ENCODE results near the gene NOLC1.

Gene NOLC1

DNA sequence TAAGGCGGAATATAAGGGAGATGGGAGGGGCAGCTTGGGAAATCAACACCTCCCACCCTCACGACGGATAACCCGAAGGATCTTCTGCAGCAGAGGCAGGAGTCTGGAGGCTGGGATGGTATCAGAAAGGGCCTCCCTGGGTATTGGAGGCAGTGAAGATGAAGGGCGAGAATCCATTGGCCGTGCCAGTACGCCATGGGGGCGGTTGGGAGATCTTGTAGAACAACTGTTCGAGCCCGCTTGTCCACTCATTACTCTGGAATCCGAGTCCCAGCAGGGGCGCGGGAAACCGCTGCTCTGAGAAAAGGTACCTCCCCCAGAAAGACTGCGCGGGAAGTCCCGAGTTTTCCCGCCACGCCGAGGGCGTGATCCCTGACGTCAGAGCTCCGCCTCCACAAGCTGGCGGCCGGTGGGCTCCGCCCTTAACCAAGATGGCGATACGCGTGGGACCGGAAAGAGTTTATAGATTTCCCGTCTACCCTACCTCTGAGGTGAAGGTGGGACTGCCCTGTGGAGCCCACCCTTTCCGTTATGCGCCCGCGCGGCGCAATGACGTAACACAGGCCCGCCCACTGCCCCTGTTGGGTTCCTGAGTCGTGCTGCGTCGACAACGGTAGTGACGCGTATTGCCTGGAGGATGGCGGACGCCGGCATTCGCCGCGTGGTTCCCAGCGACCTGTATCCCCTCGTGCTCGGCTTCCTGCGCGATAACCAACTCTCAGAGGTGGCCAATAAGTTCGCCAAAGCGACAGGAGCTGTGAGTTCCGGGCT, at the start of gene NOLC1:
TSS of gene NOLC1 (plus strand) at position 616 of the 771 bp plus-strand sequence. CDS start at position 638, 22 bp downstream.
- Histone ChIP-seq H3K9me3 (ENCODE audit: control insufficient read depth, insufficient read depth, low read length) (no peaks in the 10 kb centered on the region), H3K4me1 (ENCODE audit: insufficient read depth, low read length) (peaks cover 8% of the 10 kb centered on the region), H3K36me3 (ENCODE audit: insufficient read depth, low read length) (peaks cover 33% of the 10 kb centered on the region), H3K9ac (ENCODE audit: low read depth, low read length) (peak within 1 kb of the TSS; percentile 90)

DNA sequence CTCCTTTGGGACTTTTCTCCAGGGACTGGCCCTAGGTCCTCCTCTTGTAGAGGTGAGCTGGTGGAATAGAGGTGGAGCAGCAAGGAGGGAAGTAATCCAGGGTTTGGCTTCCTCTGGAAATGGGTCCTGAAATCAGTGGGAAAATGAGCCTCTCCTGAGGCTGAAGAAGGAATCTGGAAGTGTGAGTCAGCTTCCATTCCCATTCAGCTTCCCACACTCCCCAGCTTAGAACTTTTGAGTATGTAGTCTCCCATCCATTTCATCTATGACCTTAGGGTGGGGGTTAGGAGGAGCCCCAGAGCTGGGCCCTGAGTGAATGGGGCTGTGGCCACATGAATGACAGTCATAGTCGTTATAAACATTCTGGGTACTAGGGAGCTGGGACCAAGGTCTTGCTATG, 49.8 kb upstream of the NOLC1 start:
- Histone ChIP-seq H3K4me1 (ENCODE audit: insufficient read depth, low read length) (no peaks in the 10 kb centered on the region), H3K9me3 (ENCODE audit: control insufficient read depth, insufficient read depth, low read length) (no peaks in the 10 kb centered on the region), H3K9ac (ENCODE audit: low read depth, low read length) (no peak overlapping the region), H3K36me3 (ENCODE audit: insufficient read depth, low read length) (peaks cover 8% of the 10 kb centered on the region; the same call in 1 of the 2 replicates)

- H3K36me3 ChIP-seq (ENCODE audit: insufficient read depth, low read length), result peaks cover 27% of the 10 kb centered on the region
- no peaks in the 10 kb centered on the region for H3K9me3 ChIP-seq (ENCODE audit: control insufficient read depth, insufficient read depth, low read length)
- H3K4me1 ChIP-seq (ENCODE audit: insufficient read depth, low read length), result no peaks in the 10 kb centered on the region
- no peak overlapping the region for H3K9ac ChIP-seq (ENCODE audit: low read depth, low read length)
Measured at GRCh38 chr10:102106998-102107397, 45.2 kb upstream of the NOLC1 start.

GRCh38 chr10:102109166-102110116, 42.7 kb upstream of the NOLC1 start:
- H3K9ac ChIP-seq (ENCODE audit: low read depth, low read length), result no peak overlapping the region
- peaks cover 27% of the 10 kb centered on the region for H3K36me3 ChIP-seq (ENCODE audit: insufficient read depth, low read length)
- H3K4me1 ChIP-seq (ENCODE audit: insufficient read depth, low read length), result peaks cover 13% of the 10 kb centered on the region
- no peaks in the 10 kb centered on the region for H3K9me3 ChIP-seq (ENCODE audit: control insufficient read depth, insufficient read depth, low read length)

GRCh38 chr10:102111276-102111675, 40.9 kb upstream of the NOLC1 start:
- Histone ChIP-seq H3K36me3 (ENCODE audit: insufficient read depth, low read length) (peaks cover 25% of the 10 kb centered on the region), H3K4me1 (ENCODE audit: insufficient read depth, low read length) (peaks cover 23% of the 10 kb centered on the region), H3K9me3 (ENCODE audit: control insufficient read depth, insufficient read depth, low read length) (no peaks in the 10 kb centered on the region), H3K9ac (ENCODE audit: low read depth, low read length) (no peak overlapping the region)

DNA sequence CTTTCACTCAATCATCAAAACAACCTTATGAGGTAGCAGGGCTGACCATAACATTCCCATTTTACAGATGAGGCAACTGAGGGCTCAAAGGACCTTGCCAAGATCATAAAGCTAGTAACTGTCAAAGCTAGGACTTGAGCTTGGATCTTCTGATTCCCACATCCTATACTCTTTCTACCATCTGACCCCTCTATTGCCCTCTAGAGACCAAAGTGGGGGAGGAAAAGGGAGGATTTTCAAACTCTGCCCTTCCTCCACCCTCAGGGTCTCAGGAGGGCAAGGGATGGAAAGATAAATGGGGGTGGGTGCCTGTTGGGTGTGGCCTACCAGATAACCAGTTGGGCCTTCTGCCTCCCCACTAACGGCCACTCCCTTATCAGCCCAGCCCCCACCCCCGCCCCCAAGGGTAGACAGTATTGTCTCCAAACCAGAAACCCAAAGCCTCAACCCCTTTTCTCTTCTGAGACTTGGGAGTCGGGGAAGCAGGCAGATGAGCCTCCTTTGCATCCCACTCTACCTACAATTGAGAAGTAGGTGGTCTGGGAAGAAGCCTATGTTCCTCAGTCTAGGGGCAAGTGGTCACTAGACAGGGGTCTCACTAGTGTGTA, 39.9 kb upstream of the NOLC1 start:
- H3K4me1 ChIP-seq (ENCODE audit: insufficient read depth, low read length), result peaks cover 32% of the 10 kb centered on the region
- H3K9me3 ChIP-seq (ENCODE audit: control insufficient read depth, insufficient read depth, low read length), result no peaks in the 10 kb centered on the region
- H3K9ac ChIP-seq (ENCODE audit: low read depth, low read length), result no peak overlapping the region
- H3K36me3 ChIP-seq (ENCODE audit: insufficient read depth, low read length), result peaks cover 19% of the 10 kb centered on the region

- Histone ChIP-seq H3K4me1 (ENCODE audit: insufficient read depth, low read length) (peaks cover 40% of the 10 kb centered on the region), H3K9ac (ENCODE audit: low read depth, low read length) (peak overlapping the region; percentile 78), H3K9me3 (ENCODE audit: control insufficient read depth, insufficient read depth, low read length) (no peaks in the 10 kb centered on the region), H3K36me3 (ENCODE audit: insufficient read depth, low read length) (peaks cover 14% of the 10 kb centered on the region)
Measured at GRCh38 chr10:102113261-102113955, 38.8 kb upstream of the NOLC1 start.

DNA sequence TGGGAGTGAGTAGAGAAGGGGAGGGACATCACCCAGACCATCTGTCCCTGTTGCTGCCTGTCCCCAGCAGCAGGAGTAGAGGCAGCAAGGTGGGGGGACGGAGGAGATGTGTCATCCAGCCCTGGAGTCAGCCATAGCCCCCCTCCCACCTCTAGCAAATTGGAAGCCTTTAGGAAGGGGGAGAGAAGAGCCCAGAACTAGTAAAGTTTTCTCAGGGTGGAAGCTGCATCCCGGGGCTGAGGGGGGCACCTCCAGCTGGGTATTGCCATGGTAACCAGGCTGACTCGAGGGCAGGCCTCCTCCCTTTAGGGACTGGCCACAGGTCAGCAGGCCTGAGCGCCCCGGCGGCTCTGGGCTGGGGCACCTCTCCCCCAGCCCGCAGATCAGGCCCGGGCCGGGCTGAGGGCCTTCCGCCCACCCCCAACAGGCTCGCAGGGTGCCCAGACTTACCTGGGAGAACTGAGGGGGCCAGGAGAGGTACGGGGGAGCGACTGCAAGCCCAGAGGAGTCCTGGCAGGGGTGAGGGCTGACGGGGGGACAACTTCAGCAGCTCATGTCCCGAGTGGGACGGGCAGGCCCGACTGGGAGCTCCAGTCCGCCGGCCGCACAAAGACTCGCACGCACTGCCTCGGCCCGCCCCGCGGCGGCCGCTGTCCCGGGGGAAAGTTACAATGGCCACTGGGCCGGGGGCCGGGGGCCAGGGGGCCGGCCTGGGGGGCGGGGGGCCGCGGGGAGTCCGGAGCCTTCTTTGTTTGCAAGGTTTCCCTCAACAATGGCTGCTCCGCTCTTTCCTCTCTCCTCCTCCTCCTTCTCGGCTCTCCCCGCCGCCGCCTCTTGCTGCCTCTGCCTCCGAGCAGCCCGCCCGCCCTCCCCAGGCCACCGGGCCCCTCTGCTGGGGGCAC, 38.0 kb upstream of the NOLC1 start:
- Histone ChIP-seq H3K9ac (ENCODE audit: low read depth, low read length) (peak overlapping the region; percentile 78), H3K36me3 (ENCODE audit: insufficient read depth, low read length) (peaks cover 9% of the 10 kb centered on the region), H3K9me3 (ENCODE audit: control insufficient read depth, insufficient read depth, low read length) (no peaks in the 10 kb centered on the region), H3K4me1 (ENCODE audit: insufficient read depth, low read length) (peaks cover 46% of the 10 kb centered on the region)

GRCh38 chr10:102114861-102115618, 37.1 kb upstream of the NOLC1 start:
- Histone ChIP-seq H3K9ac (ENCODE audit: low read depth, low read length) (peak overlapping the region; percentile 52), H3K36me3 (ENCODE audit: insufficient read depth, low read length) (peaks cover 7% of the 10 kb centered on the region; the same call in 1 of the 2 replicates), H3K9me3 (ENCODE audit: control insufficient read depth, insufficient read depth, low read length) (no peaks in the 10 kb centered on the region), H3K4me1 (ENCODE audit: insufficient read depth, low read length) (peaks cover 46% of the 10 kb centered on the region)

GRCh38 chr10:102115775-102116174, 36.4 kb upstream of the NOLC1 start:
- peaks cover 46% of the 10 kb centered on the region for H3K4me1 ChIP-seq (ENCODE audit: insufficient read depth, low read length)
- peak overlapping the region; percentile 52; the same call in 1 of the 2 replicates for H3K9ac ChIP-seq (ENCODE audit: low read depth, low read length)
- H3K9me3 ChIP-seq (ENCODE audit: control insufficient read depth, insufficient read depth, low read length), result no peaks in the 10 kb centered on the region
- no peaks in the 10 kb centered on the region for H3K36me3 ChIP-seq (ENCODE audit: insufficient read depth, low read length)

DNA sequence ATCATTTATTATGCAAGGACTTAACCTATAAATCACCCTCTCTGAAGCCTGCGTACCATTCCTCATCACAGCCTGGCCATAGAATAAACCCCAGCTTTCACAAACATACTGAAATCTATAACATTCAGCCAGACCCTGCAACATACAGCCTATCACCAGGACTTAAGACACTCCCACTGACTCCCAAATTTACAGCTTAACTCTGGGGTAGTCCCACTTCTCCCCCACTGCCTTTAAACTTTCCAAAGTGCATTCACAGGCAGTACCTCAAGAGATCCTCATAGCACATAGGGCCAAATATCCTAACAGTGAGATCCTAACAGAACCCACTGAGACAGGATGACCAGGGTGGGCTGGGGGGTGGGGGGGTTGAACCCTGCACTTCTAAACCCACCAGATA, 35.5 kb upstream of the NOLC1 start:
- H3K4me1 ChIP-seq (ENCODE audit: insufficient read depth, low read length), result peaks cover 48% of the 10 kb centered on the region
- H3K9me3 ChIP-seq (ENCODE audit: control insufficient read depth, insufficient read depth, low read length), result no peaks in the 10 kb centered on the region
- H3K36me3 ChIP-seq (ENCODE audit: insufficient read depth, low read length), result no peaks in the 10 kb centered on the region
- no peak overlapping the region for H3K9ac ChIP-seq (ENCODE audit: low read depth, low read length)

DNA sequence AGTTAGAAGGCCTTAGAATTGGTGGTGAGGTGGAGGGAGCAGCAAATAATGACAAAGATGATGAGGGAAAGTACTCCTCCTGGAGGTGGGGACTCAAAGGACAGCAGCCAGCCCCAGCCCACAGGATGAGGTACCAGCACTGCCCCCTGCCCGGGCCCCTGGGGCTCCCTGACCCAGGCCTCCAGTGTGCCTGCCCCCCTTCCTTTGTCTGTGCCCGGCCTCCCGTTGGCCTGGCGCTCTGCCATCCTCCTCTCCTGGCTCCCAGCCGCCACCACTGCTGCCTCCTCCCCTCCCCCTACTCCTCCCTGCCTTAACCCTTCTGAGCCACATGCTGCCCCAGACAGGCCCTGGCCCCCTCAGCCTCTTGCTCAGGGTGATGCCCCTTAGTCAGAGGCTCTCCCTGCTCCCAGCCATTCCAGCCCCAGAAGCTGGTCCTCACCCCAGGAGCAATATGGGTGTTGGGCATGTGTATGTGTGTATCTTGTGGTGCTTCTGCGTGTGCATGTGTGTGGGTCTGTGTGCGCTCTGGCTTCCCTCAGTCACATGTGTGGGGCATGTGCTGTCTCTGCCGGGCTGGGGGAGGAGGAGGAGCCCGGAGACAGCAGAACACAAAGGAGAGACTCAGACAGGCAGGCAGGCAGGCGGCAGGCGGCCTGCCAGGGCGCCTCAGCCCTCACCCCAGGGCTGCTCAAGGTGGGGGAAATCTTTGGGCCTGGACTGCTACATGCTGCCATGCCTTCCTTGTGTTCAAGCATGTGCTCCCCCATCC, 34.6 kb upstream of the NOLC1 start:
- peak overlapping the region; percentile 14 for H3K9ac ChIP-seq (ENCODE audit: low read depth, low read length)
- H3K9me3 ChIP-seq (ENCODE audit: control insufficient read depth, insufficient read depth, low read length), result no peaks in the 10 kb centered on the region
- no peaks in the 10 kb centered on the region for H3K36me3 ChIP-seq (ENCODE audit: insufficient read depth, low read length)
- H3K4me1 ChIP-seq (ENCODE audit: insufficient read depth, low read length), result peaks cover 54% of the 10 kb centered on the region

Data from ES-I3 (cell line).